H54 (cell line): ENCODE results near the gene NRARP.
A peak's percentile ranks its signal among the peaks of the same experiment; 100 is the strongest.

Experiments used
- DNase-seq: peaks from one replicate; pipeline ENCODE4 v3.0.0; 2011; ENCODE audit warnings: low spot score, mixed read lengths; ENCODE audit not compliant: insufficient read length
- FAIRE-seq: peaks from 3 replicates; lab custom pipeline; 2011; peaks lifted over from hg19 to GRCh38; lab: Jason Lieb, UNC
- POLR2A ChIP-seq: IDR thresholded peaks from 2 replicates; pipeline ENCODE4 v1.6.1; 2011; ENCODE audit warnings: low read depth, mild to moderate bottlenecking, low read length

The NRARP gene

GRCh38 chr9:137293094-137293481 lies 9.0 kb downstream of the NRARP start:
- FAIRE-seq, result no peak

DNA sequence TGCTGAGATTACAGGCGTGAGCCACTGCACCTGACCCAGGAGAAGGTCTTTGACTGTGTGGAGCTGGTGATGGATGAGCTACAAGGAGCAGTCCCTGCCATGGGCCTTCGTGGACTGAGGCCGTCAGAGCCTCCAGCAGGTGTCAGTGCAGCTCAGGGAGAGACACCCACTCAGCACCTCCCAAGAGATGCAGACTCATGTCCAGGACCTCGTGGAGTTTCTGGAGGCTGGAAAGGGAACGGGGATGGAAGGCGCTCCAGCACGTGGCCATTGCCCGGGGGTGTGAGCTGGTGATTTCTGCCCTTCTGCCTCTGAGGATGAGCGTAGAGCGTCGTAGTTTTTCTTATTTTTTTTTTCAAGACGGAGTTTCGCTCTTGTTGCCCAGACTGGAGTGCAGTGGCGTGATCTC lies 15.1 kb downstream of the NRARP start:
- DNase-seq (peak; percentile 100), FAIRE-seq (peak; percentile 36)
- TF ChIP-seq POLR2A, result no peak

More at GRCh38 chr9:137293094-137293481, 9.0 kb downstream of the NRARP start:
- no peak for TF ChIP-seq POLR2A
- DNase-seq, result no peak

DNA sequence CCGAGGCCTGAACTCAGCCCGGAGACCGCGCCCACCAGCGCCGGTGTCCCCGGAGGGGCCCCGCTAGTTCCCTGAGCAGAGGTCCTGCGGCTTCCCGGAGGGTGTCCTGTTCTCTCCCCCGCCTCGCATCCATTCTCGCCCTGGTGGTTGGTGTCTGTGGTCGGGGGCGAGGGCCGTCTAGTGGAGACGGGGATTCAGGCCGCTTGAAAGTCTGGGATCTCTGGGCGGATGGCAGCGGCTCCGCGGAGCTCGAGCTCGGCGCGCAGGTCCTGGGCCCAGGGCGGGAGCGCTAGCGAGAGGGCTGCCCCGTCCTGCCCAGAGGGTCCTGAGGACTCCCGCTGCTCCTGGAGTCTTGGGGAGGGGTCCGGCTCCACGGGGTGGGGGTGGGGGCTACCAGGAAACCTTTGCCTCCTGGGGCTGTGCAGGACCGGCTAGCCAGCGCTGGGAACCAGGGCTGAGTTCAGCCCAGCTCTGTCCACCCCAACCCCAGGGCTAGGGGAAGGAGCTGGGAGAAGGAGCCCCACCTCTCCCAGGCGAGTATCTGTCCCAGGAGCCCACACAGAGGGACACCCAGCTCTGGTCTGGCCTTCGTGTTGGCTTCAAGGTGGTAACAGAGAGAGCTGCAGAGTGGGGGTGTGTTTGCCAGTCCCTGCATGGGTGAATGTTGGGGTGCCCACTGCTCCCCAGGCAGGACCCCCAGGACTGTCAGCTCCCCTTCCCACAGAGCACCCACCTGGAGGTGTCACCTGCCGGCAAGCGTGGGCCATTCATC lies 20.5 kb downstream of the NRARP start:
- no peak for FAIRE-seq
- no peak for TF ChIP-seq POLR2A
- DNase-seq, result no peak

GRCh38 chr9:137280474-137281344 lies 21.4 kb downstream of the NRARP start:
- no peak for DNase-seq
- no peak for TF ChIP-seq POLR2A
- no peak for FAIRE-seq

DNA sequence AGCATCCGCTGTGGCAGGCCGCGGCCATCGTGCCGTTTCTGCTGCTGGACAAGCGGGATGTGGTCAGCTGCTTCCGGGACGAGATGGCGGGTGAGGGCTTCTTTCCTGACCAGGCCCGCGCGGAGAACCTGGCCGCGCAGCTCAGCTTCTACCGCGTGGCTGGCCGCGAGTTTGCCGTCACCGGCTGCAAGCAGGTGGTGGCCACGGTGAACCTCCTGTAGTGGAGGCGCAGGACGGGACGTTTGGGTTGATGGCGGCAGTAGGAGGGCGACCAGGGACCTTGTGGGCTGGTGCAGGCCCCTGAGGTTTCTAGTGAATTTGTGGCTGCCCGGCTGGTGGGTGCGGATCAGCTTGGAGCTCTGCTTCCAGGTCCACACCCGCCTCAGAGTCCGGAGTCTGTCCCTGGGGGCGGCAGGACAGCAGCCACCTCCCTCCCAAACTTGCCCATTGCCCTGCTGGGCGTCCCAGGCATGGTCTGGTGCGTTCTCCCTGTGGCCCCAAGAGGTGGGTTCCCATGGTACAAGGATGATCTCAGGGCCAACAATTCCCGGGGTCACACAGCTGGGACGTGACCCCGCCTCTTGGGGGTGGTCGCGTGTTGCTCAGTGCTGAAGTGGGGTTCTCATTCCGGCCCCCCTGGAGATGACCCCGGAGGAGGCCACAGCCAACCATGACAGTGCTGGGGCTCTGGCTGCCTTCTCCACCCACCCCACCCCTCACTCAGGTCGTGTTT lies 22.2 kb downstream of the NRARP start:
- FAIRE-seq (no peak), DNase-seq (no peak)
- TF ChIP-seq POLR2A, result no peak

GRCh38 chr9:137278721-137279711 lies 23.1 kb downstream of the NRARP start:
- no peak for TF ChIP-seq POLR2A
- DNase-seq (no peak), FAIRE-seq (no peak)

GRCh38 chr9:137278061-137278701 lies 23.9 kb downstream of the NRARP start:
- TF ChIP-seq POLR2A, result no peak
- FAIRE-seq, result no peak
- no peak for DNase-seq

GRCh38 chr9:137277329-137278041 lies 24.6 kb downstream of the NRARP start, which contains the start of gene TOR4A:
TSS of gene TOR4A (plus strand) at chr9:137277726. CDS start at chr9:137278690, 964 bp downstream.
- TF ChIP-seq POLR2A, result 0 out of 2 replicates have a peak, but pooled peaks have one; percentile 7
- FAIRE-seq, result no peak
- DNase-seq, result peak; percentile 96

- FAIRE-seq (no peak), DNase-seq (no peak)
- TF ChIP-seq POLR2A, result no peak
Observed at GRCh38 chr9:137276473-137277328, 25.4 kb downstream of the NRARP start.

GRCh38 chr9:137275588-137276472 lies 26.2 kb downstream of the NRARP start:
- FAIRE-seq (no peak), DNase-seq (no peak)
- no peak for TF ChIP-seq POLR2A

DNA sequence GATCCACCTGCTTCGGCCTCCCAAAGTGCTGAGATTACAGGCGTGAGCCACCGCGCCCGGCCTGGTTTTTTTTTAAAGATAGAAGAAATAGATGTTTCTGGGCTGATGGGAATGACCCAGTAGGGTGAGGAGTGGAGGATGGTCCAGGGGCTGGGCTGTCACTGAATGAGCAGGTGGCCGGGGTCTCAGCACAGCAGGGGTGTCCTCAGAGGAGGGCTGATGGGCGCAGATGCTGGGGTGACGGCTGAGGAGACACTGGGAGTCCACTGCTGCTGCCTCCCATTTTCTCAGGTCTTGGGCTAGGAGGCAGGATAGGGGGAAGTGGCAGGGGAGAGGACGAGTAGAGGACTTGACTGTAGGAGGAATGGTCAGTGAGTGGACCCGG lies 26.9 kb downstream of the NRARP start:
- FAIRE-seq (no peak), DNase-seq (no peak)
- TF ChIP-seq POLR2A, result no peak
